ENCODE measurements around the gene CFAP46. TPM values are rescaled to one million over a fixed set of nuclear protein-coding genes. Genes with fewer than 3 reads are reported as not detected.

CFAP46 gene
- total and polyA plus RNA-seq, 2 donors from 2014 or later, result 3.8 to 8.3 TPM

GRCh38 chr10:132919374-132920100 lies 22.8 kb downstream of the CFAP46 start:
- no peak overlapping the region for H3K27ac ChIP-seq (ENCODE audit: low read depth in 2 of 2, low read length in 2 of 2)
- intact Hi-C loops (cut with DNase I), result no loop called here

GRCh38 chr10:132918617-132919373 lies 23.6 kb downstream of the CFAP46 start:
- H3K4me3 ChIP-seq (ENCODE audit: low read length in 3 of 3), result no peak overlapping the region
- intact Hi-C loops (cut with DNase I), result no loop called here
- no peak overlapping the region for H3K27ac ChIP-seq (ENCODE audit: low read depth in 2 of 2, low read length in 2 of 2)
- H3K36me3 ChIP-seq (ENCODE audit: control insufficient read depth in 2 of 3, insufficient read depth in 3 of 3, low read length in 3 of 3), result no peaks in the 10 kb centered on the region
- H3K9ac ChIP-seq (ENCODE audit: low read length in 3 of 3), result no peak overlapping the region
- no peaks in the 10 kb centered on the region for H3K9me3 ChIP-seq (ENCODE audit: control insufficient read depth in 2 of 3, insufficient read depth in 1 of 3, low read length in 3 of 3)
- peaks cover 0 to 10% (median 0%) of the 10 kb centered on the region in 3 donors for H3K4me1 ChIP-seq (ENCODE audit: control insufficient read depth in 2 of 3, insufficient read depth in 2 of 3, low read depth in 1 of 3, low read length in 3 of 3)
- DNase-seq, result peak in 2 of 5 donors; percentile 41 to 66
- TF ChIP-seq CTCF (IDR thresholded peaks at IDR 0.05; ENCODE audit: borderline replicate concordance, extremely low read depth, insufficient read depth), result no peak
- FAIRE-seq, result no peak
- H3K27me3 ChIP-seq (ENCODE audit: control insufficient read depth, insufficient read depth, low read length), result no peaks in the 10 kb centered on the region

More at GRCh38 chr10:132919374-132920100, 22.8 kb downstream of the CFAP46 start:
- no peak overlapping the region for H3K9ac ChIP-seq (ENCODE audit: low read length in 3 of 3)
- FAIRE-seq (no peak), DNase-seq (peak in 1 of 5 donors; percentile 43)
- no peak overlapping the region for H3K4me3 ChIP-seq (ENCODE audit: low read length in 3 of 3)
- TF ChIP-seq CTCF (IDR thresholded peaks at IDR 0.05; ENCODE audit: borderline replicate concordance, extremely low read depth, insufficient read depth), result no peak
- H3K4me1 ChIP-seq (ENCODE audit: control insufficient read depth in 2 of 3, insufficient read depth in 2 of 3, low read depth in 1 of 3, low read length in 3 of 3), result peaks cover 0 to 10% (median 0%) of the 10 kb centered on the region in 3 donors
- no peaks in the 10 kb centered on the region for H3K36me3 ChIP-seq (ENCODE audit: control insufficient read depth in 2 of 3, insufficient read depth in 3 of 3, low read length in 3 of 3)
- H3K9me3 ChIP-seq (ENCODE audit: control insufficient read depth in 2 of 3, insufficient read depth in 1 of 3, low read length in 3 of 3), result no peaks in the 10 kb centered on the region
- H3K27me3 ChIP-seq (ENCODE audit: control insufficient read depth, insufficient read depth, low read length), result no peaks in the 10 kb centered on the region

GRCh38 chr10:132918264-132918616 lies 24.1 kb downstream of the CFAP46 start:
- H3K9me3 ChIP-seq (ENCODE audit: control insufficient read depth in 2 of 3, insufficient read depth in 1 of 3, low read length in 3 of 3), result no peaks in the 10 kb centered on the region
- H3K27ac ChIP-seq (ENCODE audit: low read depth in 2 of 2, low read length in 2 of 2), result no peak overlapping the region
- H3K4me3 ChIP-seq (ENCODE audit: low read length in 3 of 3), result no peak overlapping the region
- intact Hi-C loops (cut with DNase I), result no loop called here
- no peak for TF ChIP-seq CTCF (IDR thresholded peaks at IDR 0.05; ENCODE audit: borderline replicate concordance, extremely low read depth, insufficient read depth)
- H3K36me3 ChIP-seq (ENCODE audit: control insufficient read depth in 2 of 3, insufficient read depth in 3 of 3, low read length in 3 of 3), result no peaks in the 10 kb centered on the region
- DNase-seq (no peak), FAIRE-seq (no peak)
- H3K9ac ChIP-seq (ENCODE audit: low read length in 3 of 3), result no peak overlapping the region
- H3K4me1 ChIP-seq (ENCODE audit: control insufficient read depth in 2 of 3, insufficient read depth in 2 of 3, low read depth in 1 of 3, low read length in 3 of 3), result peaks cover 0 to 10% (median 0%) of the 10 kb centered on the region in 3 donors
- H3K27me3 ChIP-seq (ENCODE audit: control insufficient read depth, insufficient read depth, low read length), result no peaks in the 10 kb centered on the region
